Body of pancreas (tissue), 4 donors: ENCODE data around the gene TBX15. TPM values are rescaled to one million over a fixed set of nuclear protein-coding genes. Genes with fewer than 3 reads are reported as not detected.

ENCODE experiments used
- ATAC-seq: fragments of 150-250 bp; one replicate; pipeline ENCODE4 v1.9.1; 2016
- DNase-seq, 4 donors: peaks; one replicate each; pipeline ENCODE4 v3.0.0-alpha.2; 2019
- H3K27ac ChIP-seq, 4 donors: fragments of 200-600 bp; sonication (generic); 1 replicate in 3 of 4; 2 replicates in 1 of 4; pipeline versions ENCODE4 v1.5.1 to v1.6.1; 2016 to 2019; ENCODE audit warnings: mild to moderate bottlenecking in 1 of 4, mixed read lengths in 1 of 4, moderate library complexity in 1 of 4
- H3K27me3 ChIP-seq, 2 donors: fragments of 200-600 bp; sonication (generic); one replicate each; pipeline ENCODE4 v1.6.0; 2016; ENCODE audit warnings: mild to moderate bottlenecking in 1 of 2
- H3K36me3 ChIP-seq, 2 donors: fragments of 200-600 bp; sonication (generic); replicated peaks in 1 of 2; 2 replicates each; pipeline ENCODE4 v1.5.1; 2016; ENCODE audit warnings: low read depth in 2 of 2; ENCODE audit not compliant: insufficient read depth in 1 of 2
- H3K4me1 ChIP-seq: fragments of 200-600 bp; sonication (generic); one replicate; pipeline ENCODE4 v1.6.0; 2016
- H3K4me3 ChIP-seq, 2 donors: fragments of 200-600 bp; sonication (generic); 1 replicate in 1 of 2; 2 replicates in 1 of 2; pipeline ENCODE4 v1.5.1; 2016 to 2019
- H3K9me3 ChIP-seq, 3 donors: fragments of 200-600 bp; sonication (generic); 1 replicate in 2 of 3; 2 replicates in 1 of 3; pipeline ENCODE4 v1.5.1; 2016
- CTCF ChIP-seq, 7 experiments: fragments of 450-650 bp in 4 of 7; fragments of 200-600 bp in 3 of 7; sonication (generic) in 3 of 7; IDR thresholded peaks; one replicate each; pipeline ENCODE4 v1.5.1; 2016 to 2019; ENCODE audit warnings: antibody characterized with exemption in 7 of 7
- POLR2A ChIP-seq, 3 donors: fragments of 450-650 bp; IDR thresholded peaks; one replicate each; pipeline ENCODE4 v1.6.1; 2016; ENCODE audit warnings: antibody characterized with exemption in 3 of 3, mild to moderate bottlenecking in 2 of 3
- WGBS, 2 donors: methylation state at CpG; one replicate each; pipeline ENCODE4 v1.1.5; 2017; 5-methylcytosine and 5-hydroxymethylcytosine counted together
- intact Hi-C: fragments of 100-400 bp; cut with DNase I; formaldehyde crosslinking; loops from one replicate; pipeline ENCODE4 v1.15.1; 2023
- total RNA-seq, 2 donors: library from RNA; depleted of rRNA; stranded (reverse); fragments of >200 nt; gene quantifications; one replicate each; pipeline ENCODE4 v1.1.0, GENCODE V29; 2016

Gene TBX15
- total RNA-seq, 2 donors from 2014 or later: not detected

GRCh38 chr1:118933051-118933781 lies 54.9 kb downstream of the TBX15 start:
- DNase-seq (no peak), ATAC-seq (no peak)
- Histone ChIP-seq H3K4me3 (no peak overlapping the region), H3K36me3 (no peaks in the 10 kb centered on the region), H3K4me1 (no peaks in the 10 kb centered on the region), H3K27me3 (no peaks in the 10 kb centered on the region), H3K9me3 (no peaks in the 10 kb centered on the region), H3K27ac (no peak overlapping the region)
- no peak for TF ChIP-seq POLR2A (IDR thresholded peaks at IDR 0.05)
- no peak for TF ChIP-seq CTCF (IDR thresholded peaks at IDR 0.05)
- 4 to 13% methylated on average over 1 of the region's 1 CpG for WGBS, 2 donors
- intact Hi-C loops: no loop called here

GRCh38 chr1:118931876-118932275 lies 56.3 kb downstream of the TBX15 start:
- ATAC-seq: no peak
- no peaks in the 10 kb centered on the region for H3K36me3 ChIP-seq
- H3K27me3 ChIP-seq: no peaks in the 10 kb centered on the region
- H3K9me3 ChIP-seq: no peaks in the 10 kb centered on the region
- no peak for TF ChIP-seq POLR2A (IDR thresholded peaks at IDR 0.05)
- TF ChIP-seq CTCF (IDR thresholded peaks at IDR 0.05): no peak
- no peak overlapping the region for H3K4me3 ChIP-seq
- no peaks in the 10 kb centered on the region for H3K4me1 ChIP-seq
- DNase-seq: no peak
- no peak overlapping the region for H3K27ac ChIP-seq
- intact Hi-C loops: no loop called here
- WGBS, 2 donors: 30 to 38% methylated on average over 1 of the region's 1 CpG

GRCh38 chr1:118928739-118929554 lies 59.2 kb downstream of the TBX15 start:
- no peaks in the 10 kb centered on the region for H3K27me3 ChIP-seq
- no peaks in the 10 kb centered on the region for H3K36me3 ChIP-seq
- no peak for DNase-seq
- no peak for ATAC-seq
- no peak overlapping the region for H3K4me3 ChIP-seq
- WGBS, 2 donors: 32 to 37% methylated on average over 2 of the region's 2 CpGs
- intact Hi-C loops: no loop called here
- TF ChIP-seq POLR2A (IDR thresholded peaks at IDR 0.05): no peak
- TF ChIP-seq CTCF (IDR thresholded peaks at IDR 0.05): no peak
- no peak overlapping the region for H3K27ac ChIP-seq
- H3K9me3 ChIP-seq: no peaks in the 10 kb centered on the region
- no peaks in the 10 kb centered on the region for H3K4me1 ChIP-seq

- H3K4me1 ChIP-seq: no peaks in the 10 kb centered on the region
- no peaks in the 10 kb centered on the region for H3K9me3 ChIP-seq
- ATAC-seq (no peak), DNase-seq (no peak)
- intact Hi-C loops: no loop called here
- H3K36me3 ChIP-seq: no peaks in the 10 kb centered on the region
- no peaks in the 10 kb centered on the region for H3K27me3 ChIP-seq
- WGBS, 2 donors: 48 to 55% methylated on average over 4 of the region's 4 CpGs
- TF ChIP-seq POLR2A (IDR thresholded peaks at IDR 0.05) (no peak), CTCF (IDR thresholded peaks at IDR 0.05) (no peak)
- no peak overlapping the region for H3K27ac ChIP-seq
- no peak overlapping the region for H3K4me3 ChIP-seq
Measured at GRCh38 chr1:118927427-118928187, 60.5 kb downstream of the TBX15 start.
